Peyer's patch (tissue), 4 donors: ENCODE results near the gene EPHA8.

Experiments used
- CTCF ChIP-seq, 6 experiments: fragments of 450-650 bp in 4 of 6; fragments of 200-600 bp in 2 of 6; sonication (generic) in 1 of 6; IDR thresholded peaks; one replicate each; pipeline ENCODE4 v1.5.1; 2017 to 2019; ENCODE audit warnings: antibody characterized with exemption in 6 of 6, mild to moderate bottlenecking in 3 of 6, moderate library complexity in 1 of 6
- POLR2A ChIP-seq, 2 donors: fragments of 450-650 bp; IDR thresholded peaks; one replicate each; pipeline ENCODE4 v1.5.1; 2017; ENCODE audit warnings: antibody characterized with exemption in 2 of 2, mild to moderate bottlenecking in 2 of 2, moderate library complexity in 2 of 2

- TF ChIP-seq CTCF (IDR thresholded peaks at IDR 0.05) (no peak), POLR2A (IDR thresholded peaks at IDR 0.05) (no peak)
Measured at GRCh38 chr1:22606161-22606560, 42.9 kb downstream of the EPHA8 start.
